Activated B cell treated with CpG ODN at 0.5 μM for 24 hours (primary cell): Measurements from ENCODE around the gene HOXB6. TPM values are rescaled to one million over a fixed set of nuclear protein-coding genes. Genes with fewer than 3 reads are reported as not detected.
A peak's percentile ranks its signal among the peaks of the same experiment; 100 is the strongest.

Experiments used
- ATAC-seq: fragments of 200-7000 bp; cut with Tn5 transposase; one replicate; pipeline ENCODE4 v1.10.0; 2021; ENCODE audit warnings: low read depth, mild to moderate bottlenecking, moderate library complexity
- CTCF ChIA-PET: fragments of 350-600 bp; sonication (Branson Sonifier 250); formaldehyde crosslinking; loops from one replicate; lab custom pipeline; 2021; ENCODE audit warnings: antibody characterized with exemption; lab: Charles Lee
- POLR2A ChIA-PET: fragments of 350-600 bp; sonication (Branson Sonifier 250); formaldehyde crosslinking; loops from one replicate; lab custom pipeline; 2021; ENCODE audit warnings: antibody characterized with exemption; lab: Charles Lee
- DNase-seq: peaks from one replicate; pipeline ENCODE4 v3.0.0; 2022
- H3K27ac Mint-ChIP-seq: one replicate; pipeline ENCODE4 v1.8.0; 2020; ENCODE audit warnings: mixed read lengths
- H3K27me3 Mint-ChIP-seq: one replicate; pipeline ENCODE4 v1.8.0; 2021; ENCODE audit warnings: mixed read lengths
- H3K36me3 Mint-ChIP-seq: one replicate; pipeline ENCODE4 v1.8.0; 2021; ENCODE audit warnings: low read depth, mixed read lengths
- H3K4me1 Mint-ChIP-seq: one replicate; pipeline ENCODE4 v1.8.0; 2021; ENCODE audit warnings: mixed read lengths
- H3K4me3 Mint-ChIP-seq: one replicate; pipeline ENCODE4 v1.8.0; 2020; ENCODE audit warnings: mild to moderate bottlenecking, mixed read lengths
- H3K9me3 Mint-ChIP-seq: one replicate; pipeline ENCODE4 v1.8.0; 2020; ENCODE audit warnings: mixed read lengths
- CTCF ChIP-seq: fragments of 200-600 bp; IDR thresholded peaks from one replicate; pipeline ENCODE4 v1.8.0; 2022; ENCODE audit warnings: antibody characterized with exemption, mild to moderate bottlenecking
- intact Hi-C: fragments of 100-400 bp; cut with micrococcal nuclease; formaldehyde crosslinking; loops from one replicate; pipeline ENCODE4 v1.15.1; 2024
- total RNA-seq: library from RNA; stranded (reverse); gene quantifications from 2 replicates; pipeline ENCODE4 v1.2.3, GENCODE V29; 2022

The HOXB6 gene
- total RNA-seq, 1 donor from 2014 or later, result not detected

- peaks cover 56% of the 10 kb centered on the region for H3K27me3 Mint-ChIP-seq
- TF ChIP-seq CTCF, result no peak
- peak; percentile 47 for DNase-seq
- H3K4me1 Mint-ChIP-seq, result peaks cover 49% of the 10 kb centered on the region
- H3K4me3 Mint-ChIP-seq, result peak overlapping the region; percentile 46
- CTCF ChIA-PET, result interaction anchor here (1.1 to 2.7 kb wide), 3 partner anchors 18 to 111 kb away, joined by 4 to 27 read pairs (median 6); partner anchors contain the start of gene HOXB5
- no peak for ATAC-seq
- peaks cover 7% of the 10 kb centered on the region for H3K36me3 Mint-ChIP-seq
- POLR2A ChIA-PET, result interaction anchor here (0.7 to 1.4 kb wide), 2 partner anchors 21 to 25 kb away, joined by 5 to 6 read pairs; partner anchors contain the start of gene HOXB5
- intact Hi-C loops, result loop anchor here (1.0 to 10.0 kb wide), 6 partner anchors 17 to 769 kb away; partner anchors contain the start of genes IGF2BP1 and SCRN2
- H3K27ac Mint-ChIP-seq, result peak overlapping the region; percentile 18
- no peaks in the 10 kb centered on the region for H3K9me3 Mint-ChIP-seq
Measured at GRCh38 chr17:48613862-48614694, 9.3 kb upstream of the HOXB6 start.

- ATAC-seq (peak; percentile 68), DNase-seq (peak; percentile 57)
- H3K9me3 Mint-ChIP-seq, result no peaks in the 10 kb centered on the region
- H3K36me3 Mint-ChIP-seq, result peaks cover 7% of the 10 kb centered on the region
- peak overlapping the region; percentile 81 for H3K4me3 Mint-ChIP-seq
- TF ChIP-seq CTCF, result no peak
- intact Hi-C loops, result loop anchor here (1.0 to 10.0 kb wide), 6 partner anchors 16 to 768 kb away; partner anchors contain the start of genes IGF2BP1 and SCRN2
- H3K27ac Mint-ChIP-seq, result peak overlapping the region; percentile 66
- ChIA-PET POLR2A (interaction anchor here (0.6 to 1.0 kb wide), 11 partner anchors 12 to 1546 kb away, joined by 3 to 13 read pairs (median 4); partner anchors contain the start of genes HOXB9 and NFE2L1), CTCF (interaction anchor here (0.6 to 2.7 kb wide), 13 partner anchors 9 to 539 kb away, joined by 3 to 27 read pairs (median 3); partner anchors contain the start of gene HOXB5)
- H3K27me3 Mint-ChIP-seq, result peaks cover 51% of the 10 kb centered on the region
- peaks cover 40% of the 10 kb centered on the region for H3K4me1 Mint-ChIP-seq
Measured at GRCh38 chr17:48612854-48613691, 8.3 kb upstream of the HOXB6 start.

GRCh38 chr17:48612456-48612853 lies 7.7 kb upstream of the HOXB6 start:
- Mint-ChIP-seq H3K4me3 (peak overlapping the region; percentile 81), H3K27ac (peak overlapping the region; percentile 66), H3K27me3 (peaks cover 51% of the 10 kb centered on the region), H3K9me3 (no peaks in the 10 kb centered on the region), H3K36me3 (peaks cover 7% of the 10 kb centered on the region), H3K4me1 (peaks cover 40% of the 10 kb centered on the region)
- DNase-seq (no peak), ATAC-seq (peak; percentile 3)
- TF ChIP-seq CTCF, result no peak
- ChIA-PET POLR2A (interaction anchor here (0.6 to 1.0 kb wide), 7 partner anchors 11 to 730 kb away, joined by 3 to 13 read pairs (median 4); partner anchors contain the start of genes HOXB9 and NFE2L1), CTCF (interaction anchor here (0.7 to 2.7 kb wide), 12 partner anchors 8 to 539 kb away, joined by 3 to 27 read pairs (median 3); partner anchors contain the start of gene HOXB5)
- intact Hi-C loops, result loop anchor here (2.0 to 10.0 kb wide), 5 partner anchors 16 to 768 kb away; partner anchors contain the start of genes IGF2BP1 and SCRN2

- ChIA-PET CTCF (no interaction called here), POLR2A (interaction anchor here (0.7 to 1.0 kb wide), 3 partner anchors 134 to 564 kb away, joined by 4 to 13 read pairs (median 6); partner anchors contain the start of gene NFE2L1)
- H3K27ac Mint-ChIP-seq, result no peak overlapping the region
- ATAC-seq (no peak), DNase-seq (no peak)
- H3K27me3 Mint-ChIP-seq, result peaks cover 49% of the 10 kb centered on the region
- TF ChIP-seq CTCF, result no peak
- H3K36me3 Mint-ChIP-seq, result peaks cover 7% of the 10 kb centered on the region
- no peaks in the 10 kb centered on the region for H3K9me3 Mint-ChIP-seq
- H3K4me3 Mint-ChIP-seq, result peak overlapping the region; percentile 95
- intact Hi-C loops, result loop anchor here (1.0 to 10.0 kb wide), 6 partner anchors 15 to 767 kb away; partner anchors contain the start of genes HOXB4, IGF2BP1 and SCRN2
- H3K4me1 Mint-ChIP-seq, result peaks cover 37% of the 10 kb centered on the region
Measured at GRCh38 chr17:48611681-48612455, 7.1 kb upstream of the HOXB6 start.
